Upper lobe of left lung (tissue), 6 donors: Measurements from ENCODE around the gene LYZL6. TPM values are rescaled to one million over a fixed set of nuclear protein-coding genes. Genes with fewer than 3 reads are reported as not detected.

Experiments
- ATAC-seq, 2 donors: fragments of 200-7000 bp; cut with Tn5 transposase; one replicate each; pipeline ENCODE4 v1.9.1; 2022; ENCODE audit warnings: mild to moderate bottlenecking in 2 of 2, moderate library complexity in 2 of 2; ENCODE audit not compliant: low FRiP score in 2 of 2
- DNase-seq, 2 donors: peaks; one replicate each; pipeline ENCODE4 v3.0.0-alpha.2; 2019 to 2020
- H3K27ac ChIP-seq, 4 donors: fragments of 200-600 bp; sonication (generic); one replicate each; pipeline ENCODE4 v1.5.1; 2016 to 2019
- H3K27me3 ChIP-seq, 4 donors: fragments of 200-600 bp; sonication (generic); one replicate each; pipeline ENCODE4 v1.5.1; 2017 to 2019
- H3K36me3 ChIP-seq, 4 donors: fragments of 200-600 bp; sonication (generic); one replicate each; pipeline ENCODE4 v1.5.1; 2016 to 2019
- H3K4me1 ChIP-seq, 4 donors: fragments of 200-600 bp; sonication (generic); one replicate each; pipeline ENCODE4 v1.5.1; 2018 to 2019
- H3K4me3 ChIP-seq, 4 donors: fragments of 200-600 bp; sonication (generic); one replicate each; pipeline ENCODE4 v1.5.1; 2017 to 2019; ENCODE audit warnings: mild to moderate bottlenecking in 2 of 4, moderate library complexity in 1 of 4
- H3K9me3 ChIP-seq, 4 donors: fragments of 200-600 bp; sonication (generic); one replicate each; pipeline ENCODE4 v1.5.1; 2018 to 2019
- EP300 ChIP-seq, 4 donors: sonication (generic); formaldehyde crosslinking; IDR thresholded peaks; one replicate each; pipeline ENCODE4 v1.5.1; 2017; ENCODE audit warnings: antibody characterized with exemption in 4 of 4, control low read depth in 2 of 4
- POLR2A ChIP-seq, 4 donors: fragments of 450-650 bp; IDR thresholded peaks; one replicate each; pipeline ENCODE4 v1.5.1; 2016 to 2017; ENCODE audit warnings: antibody characterized with exemption in 4 of 4, mild to moderate bottlenecking in 2 of 4
- POLR2AphosphoS5 ChIP-seq, 2 donors: sonication (generic); formaldehyde crosslinking; IDR thresholded peaks; one replicate each; pipeline ENCODE4 v1.5.1; 2017; ENCODE audit warnings: antibody characterized with exemption in 2 of 2
- WGBS, 2 donors: methylation state at CpG; one replicate each; pipeline ENCODE4 v1.1.5; 2017 to 2018; 5-methylcytosine and 5-hydroxymethylcytosine counted together
- total RNA-seq, 6 donors: library from RNA; depleted of rRNA in 4 of 6; stranded (reverse); fragments of >200 nt in 4 of 6; gene quantifications; one replicate each; pipeline versions ENCODE4 v1.1.0 to v1.2.1, GENCODE V29; 2016 to 2021
- TF ChIP-seq, protein P1 (sequence below), 6 experiments: fragments of 450-650 bp in 4 of 6; fragments of 200-600 bp in 2 of 6; sonication (generic) in 2 of 6; IDR thresholded peaks; one replicate each; pipeline ENCODE4 v1.5.1; 2016 to 2019; ENCODE audit warnings: antibody characterized with exemption in 6 of 6
- donor health status: DM: no; HTN: no; CAD: no; lungs with moderate emphysema.
- donor health status: DM: no; HTN: yes; CAD: no; lungs with severe emphysema.

The LYZL6 gene, protein sequence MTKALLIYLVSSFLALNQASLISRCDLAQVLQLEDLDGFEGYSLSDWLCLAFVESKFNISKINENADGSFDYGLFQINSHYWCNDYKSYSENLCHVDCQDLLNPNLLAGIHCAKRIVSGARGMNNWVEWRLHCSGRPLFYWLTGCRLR
- not detected for total RNA-seq

DNA sequence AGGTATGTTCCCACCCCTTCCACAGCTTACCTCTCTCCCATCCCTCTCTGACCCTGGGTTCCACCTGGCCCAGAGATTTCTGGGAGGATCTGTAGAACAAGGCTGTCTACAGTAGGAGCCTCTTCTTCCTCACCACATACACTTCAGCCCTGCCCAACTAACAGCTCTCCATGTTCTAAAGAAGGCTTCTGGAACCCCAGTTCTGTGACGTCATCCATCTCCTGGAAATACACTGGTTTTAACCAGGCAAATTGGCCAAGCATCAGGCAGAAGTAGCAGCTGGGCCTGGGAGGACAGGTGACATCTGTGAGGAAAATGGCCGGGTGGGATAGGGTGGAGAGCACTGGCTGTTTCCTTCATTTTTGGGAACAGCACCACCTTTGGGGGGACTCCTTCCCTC, at the start of gene LYZL6:
Gene LYZL6 (minus strand): TSS at position 177 of the 400 bp plus-strand sequence. CDS start 4,357 bp downstream, outside the sequence.
- Histone ChIP-seq H3K36me3 (no peaks in the 10 kb centered on the region), H3K4me3 (no peak within 1 kb of the TSS), H3K27me3 (no peaks in the 10 kb centered on the region), H3K27ac (no peak within 1 kb of the TSS), H3K9me3 (no peaks in the 10 kb centered on the region), H3K4me1 (peaks cover 0 to 5% (median 2%) of the 10 kb centered on the region in 4 donors)
- DNase-seq (no peak), ATAC-seq (no peak)
- TF ChIP-seq POLR2AphosphoS5 (IDR thresholded peaks at IDR 0.05) (no peak), POLR2A (IDR thresholded peaks at IDR 0.05) (no peak), EP300 (IDR thresholded peaks at IDR 0.05) (no peak)
- TF ChIP-seq, protein P1, sequence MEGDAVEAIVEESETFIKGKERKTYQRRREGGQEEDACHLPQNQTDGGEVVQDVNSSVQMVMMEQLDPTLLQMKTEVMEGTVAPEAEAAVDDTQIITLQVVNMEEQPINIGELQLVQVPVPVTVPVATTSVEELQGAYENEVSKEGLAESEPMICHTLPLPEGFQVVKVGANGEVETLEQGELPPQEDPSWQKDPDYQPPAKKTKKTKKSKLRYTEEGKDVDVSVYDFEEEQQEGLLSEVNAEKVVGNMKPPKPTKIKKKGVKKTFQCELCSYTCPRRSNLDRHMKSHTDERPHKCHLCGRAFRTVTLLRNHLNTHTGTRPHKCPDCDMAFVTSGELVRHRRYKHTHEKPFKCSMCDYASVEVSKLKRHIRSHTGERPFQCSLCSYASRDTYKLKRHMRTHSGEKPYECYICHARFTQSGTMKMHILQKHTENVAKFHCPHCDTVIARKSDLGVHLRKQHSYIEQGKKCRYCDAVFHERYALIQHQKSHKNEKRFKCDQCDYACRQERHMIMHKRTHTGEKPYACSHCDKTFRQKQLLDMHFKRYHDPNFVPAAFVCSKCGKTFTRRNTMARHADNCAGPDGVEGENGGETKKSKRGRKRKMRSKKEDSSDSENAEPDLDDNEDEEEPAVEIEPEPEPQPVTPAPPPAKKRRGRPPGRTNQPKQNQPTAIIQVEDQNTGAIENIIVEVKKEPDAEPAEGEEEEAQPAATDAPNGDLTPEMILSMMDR (IDR thresholded peaks at IDR 0.05), result no peak
- WGBS, 2 donors, result 88 to 95% methylated on average over 2 of the region's 2 CpGs

DNA sequence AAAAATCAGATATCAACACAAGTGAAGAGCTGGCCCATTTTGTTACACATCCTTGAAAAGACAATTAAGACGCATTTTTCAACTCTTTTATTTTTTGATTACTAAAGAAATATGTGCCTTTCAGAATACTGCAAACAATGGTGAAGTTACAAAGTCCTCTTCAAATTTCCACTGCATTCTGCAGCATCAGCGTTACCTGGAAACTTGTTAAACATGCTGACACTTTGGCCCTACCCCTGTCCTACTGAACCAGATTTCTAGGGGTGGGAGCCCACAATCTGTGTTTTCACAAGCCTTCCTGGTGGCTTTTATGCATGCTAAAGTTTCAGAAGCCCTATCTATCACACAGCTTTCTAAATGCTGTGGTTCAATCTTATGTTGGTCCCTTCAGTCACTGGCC, 47.6 kb upstream of the LYZL6 start:
- no peaks in the 10 kb centered on the region for H3K27me3 ChIP-seq
- no peak overlapping the region for H3K4me3 ChIP-seq
- DNase-seq (no peak), ATAC-seq (no peak)
- no peak overlapping the region for H3K27ac ChIP-seq
- H3K9me3 ChIP-seq, result no peaks in the 10 kb centered on the region
- 77 to 85% methylated on average over 2 of the region's 2 CpGs for WGBS, 2 donors
- H3K36me3 ChIP-seq, result no peaks in the 10 kb centered on the region
- peaks cover 0 to 8% (median 0%) of the 10 kb centered on the region in 4 donors for H3K4me1 ChIP-seq
- no peak for TF ChIP-seq EP300 (IDR thresholded peaks at IDR 0.05)
- TF ChIP-seq, protein P1 (IDR thresholded peaks at IDR 0.05), result no peak
- TF ChIP-seq POLR2AphosphoS5 (IDR thresholded peaks at IDR 0.05), result no peak
- TF ChIP-seq POLR2A (IDR thresholded peaks at IDR 0.05), result no peak

DNA sequence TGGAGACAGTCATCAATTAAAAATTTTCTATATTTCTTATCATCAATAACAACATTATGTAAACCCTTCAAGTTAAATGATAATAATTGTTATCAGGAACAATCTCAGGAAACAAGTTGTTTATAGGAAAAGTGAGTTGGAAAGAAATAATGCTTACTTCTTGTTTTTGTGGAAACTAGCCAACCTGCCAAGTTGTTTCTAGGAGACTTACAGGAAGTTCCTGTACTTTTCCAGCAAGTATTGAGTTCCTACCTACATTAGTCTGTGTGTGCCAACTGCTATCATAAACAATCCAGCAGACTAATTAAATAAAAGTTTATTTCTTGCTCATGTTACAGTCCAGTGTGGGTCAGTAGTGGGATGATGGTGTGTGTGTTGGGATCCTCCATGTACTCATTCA, 44.7 kb upstream of the LYZL6 start:
- Histone ChIP-seq H3K27me3 (no peaks in the 10 kb centered on the region), H3K36me3 (no peaks in the 10 kb centered on the region), H3K4me3 (no peak overlapping the region), H3K4me1 (peaks cover 0 to 8% (median 0%) of the 10 kb centered on the region in 4 donors), H3K9me3 (no peaks in the 10 kb centered on the region), H3K27ac (peak overlapping the region in 2 of 4 donors; percentile 24 to 39)
- no peak for ATAC-seq
- DNase-seq, result no peak
- TF ChIP-seq POLR2AphosphoS5 (IDR thresholded peaks at IDR 0.05) (no peak), POLR2A (IDR thresholded peaks at IDR 0.05) (no peak), EP300 (IDR thresholded peaks at IDR 0.05) (no peak)
- TF ChIP-seq, protein P1 (IDR thresholded peaks at IDR 0.05), result no peak

DNA sequence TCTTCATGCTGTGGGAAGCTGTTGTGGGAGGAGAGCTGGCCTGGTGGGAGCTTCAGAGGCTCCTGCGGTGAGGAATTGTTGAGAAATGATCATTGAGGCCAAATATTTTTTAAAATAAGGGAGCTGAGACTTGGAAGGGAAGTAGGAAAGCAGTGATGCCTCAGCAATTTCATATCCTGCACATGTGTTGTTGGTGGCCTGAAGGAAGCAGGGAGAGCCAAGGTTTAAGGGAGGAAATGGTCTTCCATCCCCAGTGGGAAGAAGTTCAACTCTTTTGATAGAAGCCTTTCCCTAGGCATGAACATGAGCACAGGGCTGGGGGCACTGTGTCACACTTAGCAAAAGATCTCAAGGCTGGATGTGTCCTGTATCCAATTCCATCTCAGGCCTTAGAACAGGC, 43.1 kb upstream of the LYZL6 start, which contains the start of gene CCL14:
Gene CCL14 (minus strand): TSS at position 87 of the 400 bp plus-strand sequence. CDS start 80 bp downstream, at position 7.
- WGBS, 2 donors, result 61 to 67% methylated on average over 1 of the region's 1 CpG
- Histone ChIP-seq H3K4me1 (peaks cover 0 to 8% (median 0%) of the 10 kb centered on the region in 4 donors), H3K4me3 (no peak within 1 kb of the TSS), H3K36me3 (no peaks in the 10 kb centered on the region), H3K27me3 (no peaks in the 10 kb centered on the region), H3K27ac (peak within 1 kb of the TSS in 1 of 4 donors; percentile 30), H3K9me3 (no peaks in the 10 kb centered on the region)
- no peak for ATAC-seq
- no peak for TF ChIP-seq POLR2A (IDR thresholded peaks at IDR 0.05)
- TF ChIP-seq POLR2AphosphoS5 (IDR thresholded peaks at IDR 0.05), result no peak
- TF ChIP-seq EP300 (IDR thresholded peaks at IDR 0.05), result no peak
- TF ChIP-seq, protein P1 (IDR thresholded peaks at IDR 0.05), result no peak
- no peak for DNase-seq

DNA sequence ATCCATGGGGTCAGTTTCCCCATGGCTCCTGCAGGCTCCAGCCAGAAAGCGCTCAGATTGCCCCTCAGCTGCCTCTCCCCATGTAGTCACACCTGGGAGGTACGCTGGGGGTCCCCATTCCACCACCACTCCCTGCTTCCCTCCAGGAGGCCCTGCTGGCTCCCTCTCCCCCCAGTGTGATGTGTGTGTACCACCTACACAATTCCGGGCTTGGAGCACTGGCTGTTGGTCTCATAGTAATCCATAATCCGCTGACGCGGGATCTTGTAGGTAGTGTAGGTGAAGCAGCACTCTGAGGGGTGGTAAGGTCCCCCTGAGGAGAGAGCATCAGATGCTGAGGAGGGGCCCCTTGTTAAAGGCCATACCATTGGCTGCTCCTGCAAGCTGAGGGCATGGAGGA, 40.6 kb upstream of the LYZL6 start:
- no peaks in the 10 kb centered on the region for H3K9me3 ChIP-seq
- no peaks in the 10 kb centered on the region for H3K36me3 ChIP-seq
- H3K27me3 ChIP-seq, result no peaks in the 10 kb centered on the region
- TF ChIP-seq POLR2A (IDR thresholded peaks at IDR 0.05) (no peak), POLR2AphosphoS5 (IDR thresholded peaks at IDR 0.05) (no peak), EP300 (IDR thresholded peaks at IDR 0.05) (no peak)
- TF ChIP-seq, protein P1 (IDR thresholded peaks at IDR 0.05), result no peak
- DNase-seq, result no peak
- WGBS, 2 donors, result 94 to 99% methylated on average over 6 of the region's 6 CpGs
- H3K4me1 ChIP-seq, result peaks cover 0 to 8% (median 0%) of the 10 kb centered on the region in 4 donors
- no peak for ATAC-seq
- no peak overlapping the region for H3K4me3 ChIP-seq
- no peak overlapping the region for H3K27ac ChIP-seq
